Measurements from ENCODE around the gene CACNA1D. TPM values are rescaled to one million over a fixed set of nuclear protein-coding genes. Genes with fewer than 3 reads are reported as not detected.
"Not testable (repeated sequence)": the region's sequence is repeated elsewhere in the genome, so short reads cannot be mapped to it uniquely, and the experiment has no call there.

CACNA1D gene
- total RNA-seq, 2 donors from 2014 or later: 0.56 to 1.5 TPM

- Mint-ChIP-seq H3K27ac (no peak overlapping the region), H3K36me3 (ENCODE audit: low read depth) (no peaks in the 10 kb centered on the region), H3K4me1 (no peaks in the 10 kb centered on the region), H3K27me3 (peaks cover 35% of the 10 kb centered on the region), H3K9me3 (no peaks in the 10 kb centered on the region), H3K4me3 (no peak overlapping the region)
- ATAC-seq (replicated peaks): peak; percentile 64
Observed at GRCh38 chr3:53616971-53617892, 122.8 kb downstream of the CACNA1D start.

GRCh38 chr3:53617893-53618523, 123.6 kb downstream of the CACNA1D start:
- H3K9me3 Mint-ChIP-seq: no peaks in the 10 kb centered on the region
- no peaks in the 10 kb centered on the region for H3K36me3 Mint-ChIP-seq (ENCODE audit: low read depth)
- peaks cover 39% of the 10 kb centered on the region for H3K27me3 Mint-ChIP-seq
- H3K4me1 Mint-ChIP-seq: no peaks in the 10 kb centered on the region
- ATAC-seq (replicated peaks): peak; percentile 28
- no peak overlapping the region for H3K4me3 Mint-ChIP-seq
- H3K27ac Mint-ChIP-seq: no peak overlapping the region

- no peaks in the 10 kb centered on the region for H3K9me3 Mint-ChIP-seq
- peaks cover 35% of the 10 kb centered on the region for H3K27me3 Mint-ChIP-seq
- no peaks in the 10 kb centered on the region for H3K36me3 Mint-ChIP-seq (ENCODE audit: low read depth)
- H3K27ac Mint-ChIP-seq: no peak overlapping the region
- H3K4me3 Mint-ChIP-seq: no peak overlapping the region
- ATAC-seq (replicated peaks): no peak
- H3K4me1 Mint-ChIP-seq: no peaks in the 10 kb centered on the region
Observed at GRCh38 chr3:53618524-53618906, 124.1 kb downstream of the CACNA1D start.

GRCh38 chr3:53618936-53619335, 124.5 kb downstream of the CACNA1D start:
- Mint-ChIP-seq H3K36me3 (ENCODE audit: low read depth) (no peaks in the 10 kb centered on the region), H3K27me3 (peaks cover 35% of the 10 kb centered on the region), H3K9me3 (no peaks in the 10 kb centered on the region), H3K4me1 (no peaks in the 10 kb centered on the region), H3K4me3 (no peak overlapping the region), H3K27ac (no peak overlapping the region)
- ATAC-seq (replicated peaks): no peak

- Mint-ChIP-seq H3K36me3 (ENCODE audit: low read depth) (no peaks in the 10 kb centered on the region), H3K4me1 (no peaks in the 10 kb centered on the region), H3K4me3 (no peak overlapping the region)
Observed at GRCh38 chr3:53624061-53624857, 129.8 kb downstream of the CACNA1D start.

GRCh38 chr3:53626876-53627275, 132.5 kb downstream of the CACNA1D start:
- Mint-ChIP-seq H3K27ac (no peak overlapping the region), H3K36me3 (ENCODE audit: low read depth) (no peaks in the 10 kb centered on the region), H3K4me3 (no peak overlapping the region), H3K9me3 (no peaks in the 10 kb centered on the region), H3K4me1 (no peaks in the 10 kb centered on the region), H3K27me3 (peaks cover 19% of the 10 kb centered on the region)
- no peak for ATAC-seq (replicated peaks)

More at GRCh38 chr3:53624061-53624857, 129.8 kb downstream of the CACNA1D start:
- Mint-ChIP-seq H3K27ac (no peak overlapping the region), H3K27me3 (peaks cover 31% of the 10 kb centered on the region), H3K9me3 (no peaks in the 10 kb centered on the region)
- no peak for ATAC-seq (replicated peaks)

- Mint-ChIP-seq H3K36me3 (ENCODE audit: low read depth) (no peaks in the 10 kb centered on the region), H3K4me1 (no peaks in the 10 kb centered on the region), H3K9me3 (no peaks in the 10 kb centered on the region), H3K4me3 (no peak overlapping the region), H3K27me3 (peaks cover 15% of the 10 kb centered on the region), H3K27ac (no peak overlapping the region)
- ATAC-seq (replicated peaks): no peak
Observed at GRCh38 chr3:53628536-53629401, 134.4 kb downstream of the CACNA1D start.

GRCh38 chr3:53629402-53629723, 135.0 kb downstream of the CACNA1D start:
- no peaks in the 10 kb centered on the region for H3K9me3 Mint-ChIP-seq
- no peak overlapping the region for H3K27ac Mint-ChIP-seq
- no peaks in the 10 kb centered on the region for H3K4me1 Mint-ChIP-seq
- no peak overlapping the region for H3K4me3 Mint-ChIP-seq
- ATAC-seq (replicated peaks): no peak
- H3K36me3 Mint-ChIP-seq (ENCODE audit: low read depth): no peaks in the 10 kb centered on the region
- H3K27me3 Mint-ChIP-seq: peaks cover 16% of the 10 kb centered on the region

- H3K27ac Mint-ChIP-seq: no peak overlapping the region
- H3K27me3 Mint-ChIP-seq: peaks cover 23% of the 10 kb centered on the region
- H3K4me1 Mint-ChIP-seq: no peaks in the 10 kb centered on the region
- H3K9me3 Mint-ChIP-seq: no peaks in the 10 kb centered on the region
- ATAC-seq (replicated peaks): no peak
- H3K4me3 Mint-ChIP-seq: no peak overlapping the region
- H3K36me3 Mint-ChIP-seq (ENCODE audit: low read depth): no peaks in the 10 kb centered on the region
Observed at GRCh38 chr3:53630547-53630946, 136.1 kb downstream of the CACNA1D start.

- H3K36me3 Mint-ChIP-seq (ENCODE audit: low read depth): no peaks in the 10 kb centered on the region
- H3K4me3 Mint-ChIP-seq: no peak overlapping the region
- H3K4me1 Mint-ChIP-seq: no peaks in the 10 kb centered on the region
- H3K27ac Mint-ChIP-seq: no peak overlapping the region
- no peak for ATAC-seq (replicated peaks)
- H3K27me3 Mint-ChIP-seq: peaks cover 20% of the 10 kb centered on the region
- H3K9me3 Mint-ChIP-seq: no peaks in the 10 kb centered on the region
Observed at GRCh38 chr3:53633197-53633787, 138.9 kb downstream of the CACNA1D start.

GRCh38 chr3:53635041-53635440, 140.6 kb downstream of the CACNA1D start:
- Mint-ChIP-seq H3K4me1 (no peaks in the 10 kb centered on the region), H3K27ac (no peak overlapping the region), H3K27me3 (peaks cover 20% of the 10 kb centered on the region), H3K9me3 (no peaks in the 10 kb centered on the region), H3K36me3 (ENCODE audit: low read depth) (no peaks in the 10 kb centered on the region), H3K4me3 (no peak overlapping the region)
- ATAC-seq (replicated peaks): no peak

GRCh38 chr3:53638806-53639205, 144.4 kb downstream of the CACNA1D start:
- not testable (repeated sequence) for H3K4me3 Mint-ChIP-seq; H3K9me3 Mint-ChIP-seq; H3K36me3 Mint-ChIP-seq (ENCODE audit: low read depth); H3K4me1 Mint-ChIP-seq; ATAC-seq (replicated peaks); H3K27ac Mint-ChIP-seq
- peaks cover 21% of the 10 kb centered on the region for H3K27me3 Mint-ChIP-seq

GRCh38 chr3:53641397-53641796, 147.0 kb downstream of the CACNA1D start:
- H3K4me1 Mint-ChIP-seq: no peaks in the 10 kb centered on the region
- H3K9me3 Mint-ChIP-seq: no peaks in the 10 kb centered on the region
- no peak overlapping the region for H3K4me3 Mint-ChIP-seq
- H3K27ac Mint-ChIP-seq: no peak overlapping the region
- no peak for ATAC-seq (replicated peaks)
- H3K36me3 Mint-ChIP-seq (ENCODE audit: low read depth): no peaks in the 10 kb centered on the region
- H3K27me3 Mint-ChIP-seq: peaks cover 22% of the 10 kb centered on the region

Data from activated T-helper 17 cell treated with anti-CD3 and anti-CD28 coated beads, Interleukin-2, amount 50 U/mL, for 72 hours (primary cell).